Activated CD8-positive, alpha-beta memory T cell treated with anti-CD3 and anti-CD28 coated beads for 24 hours (primary cell): ENCODE data around the gene ASB9.
"Not testable (repeated sequence)": the region's sequence is repeated elsewhere in the genome, so short reads cannot be mapped to it uniquely, and the experiment has no call there.

Source experiments
- DNase-seq: peaks from one replicate; pipeline ENCODE4 v3.0.0-alpha.2; 2020

ASB9 gene

GRCh38 chrX:15240414-15240813, 29.5 kb downstream of the ASB9 start:
- no peak for DNase-seq

- DNase-seq, result no peak
Measured at GRCh38 chrX:15236146-15236545, 33.7 kb downstream of the ASB9 start.

GRCh38 chrX:15235001-15235400, 34.9 kb downstream of the ASB9 start:
- DNase-seq, result no peak

- DNase-seq, result no peak
Measured at GRCh38 chrX:15233416-15234015, 36.4 kb downstream of the ASB9 start.

- no peak for DNase-seq
Measured at GRCh38 chrX:15224747-15225146, 45.1 kb downstream of the ASB9 start.

GRCh38 chrX:15221321-15221720, 48.6 kb downstream of the ASB9 start:
- DNase-seq, result no peak

GRCh38 chrX:15217161-15217560, 52.7 kb downstream of the ASB9 start:
- no peak for DNase-seq

- DNase-seq, result no peak
Measured at GRCh38 chrX:15216280-15216679, 53.6 kb downstream of the ASB9 start.

GRCh38 chrX:15215366-15215765, 54.5 kb downstream of the ASB9 start:
- no peak for DNase-seq

GRCh38 chrX:15214588-15214987, 55.3 kb downstream of the ASB9 start:
- no peak for DNase-seq

- no peak for DNase-seq
Measured at GRCh38 chrX:15209096-15209495, 60.8 kb downstream of the ASB9 start.

- DNase-seq, result no peak
Measured at GRCh38 chrX:15207994-15208393, 61.9 kb downstream of the ASB9 start.

- DNase-seq, result no peak
Measured at GRCh38 chrX:15207384-15207783, 62.5 kb downstream of the ASB9 start.

GRCh38 chrX:15206306-15206705, 63.6 kb downstream of the ASB9 start:
- DNase-seq, result no peak

- DNase-seq, result no peak
Measured at GRCh38 chrX:15204130-15204751, 65.6 kb downstream of the ASB9 start.

GRCh38 chrX:15203694-15204093, 66.2 kb downstream of the ASB9 start:
- DNase-seq, result no peak

- no peak for DNase-seq
Measured at GRCh38 chrX:15202454-15203177, 67.3 kb downstream of the ASB9 start.

- no peak for DNase-seq
Measured at GRCh38 chrX:15200871-15201270, 69.0 kb downstream of the ASB9 start.

- not testable (repeated sequence) for DNase-seq
Measured at GRCh38 chrX:15198608-15199202, 71.2 kb downstream of the ASB9 start.

GRCh38 chrX:15194146-15194545, 75.7 kb downstream of the ASB9 start:
- no peak for DNase-seq
